ENCODE measurements around the gene NAALADL2.

DNA sequence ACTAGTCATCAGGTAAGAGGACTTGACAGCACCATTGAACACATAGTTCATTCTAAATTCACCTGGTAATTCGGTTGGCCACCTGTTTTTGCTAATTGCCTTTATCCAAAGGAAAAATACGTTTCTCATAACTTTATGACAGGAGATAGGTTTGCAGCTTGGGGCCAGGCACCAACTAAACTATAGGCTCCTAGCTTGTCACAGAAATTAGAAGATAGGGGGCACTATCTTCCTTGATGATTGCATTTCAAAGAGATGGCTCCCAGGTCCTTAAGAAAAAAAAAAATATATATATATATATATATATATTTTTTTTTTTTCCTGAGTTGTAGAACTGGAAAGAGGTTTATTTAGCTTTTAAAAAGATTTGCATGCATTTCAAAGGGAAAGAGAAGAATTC is 563.6 kb downstream of the NAALADL2 start:
- TF ChIP-seq EZH2 (IDR thresholded peaks at IDR 0.05) (no peak), POLR2AphosphoS5 (IDR thresholded peaks at IDR 0.05; ENCODE audit: borderline replicate concordance, low read depth, low read length) (no peak)
